Activated naive CD8-positive, alpha-beta T cell treated with anti-CD3 and anti-CD28 coated beads, Interleukin-2, amount 50 U/mL, for 16 hours (primary cell): Measurements from ENCODE around the gene TENM4.
"Not testable (repeated sequence)": the region's sequence is repeated elsewhere in the genome, so short reads cannot be mapped to it uniquely, and the experiment has no call there.

Source experiments
- DNase-seq: peaks from one replicate; pipeline ENCODE4 v3.0.0-alpha.2; 2020; ENCODE audit warnings: low read depth, low spot score

The TENM4 gene

GRCh38 chr11:79249295-79249993 lies 191.4 kb downstream of the TENM4 start:
- no peak for DNase-seq

GRCh38 chr11:79244798-79245197 lies 196.0 kb downstream of the TENM4 start:
- DNase-seq, result no peak

- DNase-seq, result no peak
Observed at GRCh38 chr11:79244241-79244772, 196.5 kb downstream of the TENM4 start.

GRCh38 chr11:79243422-79244210 lies 197.2 kb downstream of the TENM4 start:
- DNase-seq, result no peak

- no peak for DNase-seq
Observed at GRCh38 chr11:79242616-79243015, 198.2 kb downstream of the TENM4 start.

- no peak for DNase-seq
Observed at GRCh38 chr11:79241852-79242241, 199.0 kb downstream of the TENM4 start.

GRCh38 chr11:79241205-79241851 lies 199.5 kb downstream of the TENM4 start:
- no peak for DNase-seq

GRCh38 chr11:79237703-79238102 lies 203.1 kb downstream of the TENM4 start:
- no peak for DNase-seq

GRCh38 chr11:79237091-79237490 lies 203.7 kb downstream of the TENM4 start:
- no peak for DNase-seq

- DNase-seq, result no peak
Observed at GRCh38 chr11:79236541-79236971, 204.3 kb downstream of the TENM4 start.

- no peak for DNase-seq
Observed at GRCh38 chr11:79235696-79236095, 205.1 kb downstream of the TENM4 start.

- DNase-seq, result no peak
Observed at GRCh38 chr11:79232346-79232745, 208.5 kb downstream of the TENM4 start.

GRCh38 chr11:79229047-79229446 lies 211.8 kb downstream of the TENM4 start:
- DNase-seq, result no peak

GRCh38 chr11:79227767-79228755 lies 212.8 kb downstream of the TENM4 start:
- DNase-seq, result no peak

- no peak for DNase-seq
Observed at GRCh38 chr11:79227308-79227707, 213.5 kb downstream of the TENM4 start.

GRCh38 chr11:79226126-79226525 lies 214.7 kb downstream of the TENM4 start:
- DNase-seq, result no peak

GRCh38 chr11:79222163-79222562 lies 218.7 kb downstream of the TENM4 start:
- DNase-seq, result not testable (repeated sequence)

GRCh38 chr11:79221444-79222130 lies 219.2 kb downstream of the TENM4 start:
- no peak for DNase-seq

GRCh38 chr11:79220171-79220570 lies 220.7 kb downstream of the TENM4 start:
- no peak for DNase-seq
